LNCAP (cell line): Measurements from ENCODE around the gene ARL15.

Experiments used
- CTCF ChIP-seq: fragments of 450-650 bp; IDR thresholded peaks from 2 replicates; pipeline ENCODE4 v1.5.1; 2017; ENCODE audit warnings: mild to moderate bottlenecking

The ARL15 gene

GRCh38 chr5:54090495-54091120 is 219.8 kb downstream of the ARL15 start:
- no peak for TF ChIP-seq CTCF

- no peak for TF ChIP-seq CTCF
Measured at GRCh38 chr5:54088081-54088480, 222.3 kb downstream of the ARL15 start.

- TF ChIP-seq CTCF = no peak
Measured at GRCh38 chr5:54087436-54087835, 222.9 kb downstream of the ARL15 start.

GRCh38 chr5:54086191-54086590 is 224.2 kb downstream of the ARL15 start:
- no peak for TF ChIP-seq CTCF

- no peak for TF ChIP-seq CTCF
Measured at GRCh38 chr5:54084696-54085095, 225.7 kb downstream of the ARL15 start.

GRCh38 chr5:54083851-54084250 is 226.5 kb downstream of the ARL15 start:
- TF ChIP-seq CTCF = no peak

GRCh38 chr5:54083245-54083644 is 227.1 kb downstream of the ARL15 start:
- TF ChIP-seq CTCF = no peak

GRCh38 chr5:54081415-54081814 is 229.0 kb downstream of the ARL15 start:
- no peak for TF ChIP-seq CTCF
